Subcutaneous adipose tissue (tissue), 4 donors: Measurements from ENCODE around the gene SEMA3F. TPM values are rescaled to one million over a fixed set of nuclear protein-coding genes. Genes with fewer than 3 reads are reported as not detected.

Source experiments
- CTCF ChIP-seq: fragments of 450-650 bp; IDR thresholded peaks from one replicate; pipeline ENCODE4 v1.5.1; 2016; ENCODE audit warnings: low read depth, mild to moderate bottlenecking, control low read depth, antibody characterized with exemption, moderate library complexity
- total RNA-seq, 4 donors: library from RNA; depleted of rRNA; stranded (reverse); fragments of >200 nt; gene quantifications; one replicate each; pipeline ENCODE4 v1.1.0, GENCODE V29; 2016

SEMA3F gene
- total RNA-seq, 4 donors from 2014 or later: 4.6 to 32.8 (median 11.5) TPM

DNA sequence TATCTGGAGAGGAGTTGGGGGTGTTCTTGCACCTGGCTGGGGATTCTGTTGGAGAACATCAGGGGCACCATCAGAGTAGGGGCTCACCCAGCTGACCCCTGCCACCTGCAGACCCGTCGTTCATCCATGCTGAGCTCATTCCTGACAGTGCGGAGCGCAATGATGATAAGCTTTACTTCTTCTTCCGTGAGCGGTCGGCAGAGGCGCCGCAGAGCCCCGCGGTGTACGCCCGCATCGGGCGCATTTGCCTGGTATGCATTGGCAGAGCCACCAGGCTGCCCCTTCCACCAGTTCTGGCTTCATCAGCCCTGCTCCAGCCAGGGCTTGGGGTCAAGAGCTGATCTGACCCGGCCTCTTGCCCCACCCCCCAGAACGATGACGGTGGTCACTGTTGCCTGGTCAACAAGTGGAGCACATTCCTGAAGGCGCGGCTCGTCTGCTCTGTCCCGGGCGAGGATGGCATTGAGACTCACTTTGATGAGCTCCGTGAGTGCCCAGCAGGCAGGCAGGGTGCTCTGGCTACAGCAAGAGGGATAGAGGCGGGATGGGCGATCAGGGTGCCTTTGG lies 27.5 kb downstream of the SEMA3F start:
- no peak for TF ChIP-seq CTCF

DNA sequence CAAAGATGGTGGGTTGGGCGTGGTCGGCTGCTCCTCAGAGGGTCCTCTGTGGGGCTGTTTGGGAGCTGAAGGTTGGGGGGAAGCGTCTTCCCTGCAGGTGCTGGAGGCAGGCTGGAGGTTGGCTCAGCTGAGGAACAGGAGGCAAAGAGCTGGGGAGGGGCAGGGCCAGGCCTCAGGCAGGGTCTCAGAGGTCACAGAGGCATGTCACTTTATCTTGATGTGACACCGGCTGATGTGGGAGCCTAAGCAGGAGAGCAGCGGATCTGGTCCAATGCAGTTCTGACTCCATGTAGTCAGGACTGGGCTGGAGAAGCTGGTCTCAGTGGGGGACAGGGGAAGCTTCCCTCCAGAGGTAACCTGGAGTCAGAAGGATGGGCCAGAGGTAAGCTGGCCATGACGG lies 28.6 kb downstream of the SEMA3F start:
- TF ChIP-seq CTCF: no peak

GRCh38 chr3:50184242-50184978 lies 29.3 kb downstream of the SEMA3F start:
- no peak for TF ChIP-seq CTCF

GRCh38 chr3:50185230-50185629 lies 30.1 kb downstream of the SEMA3F start:
- TF ChIP-seq CTCF: no peak

- TF ChIP-seq CTCF: no peak
Measured at GRCh38 chr3:50186096-50186495, 31.0 kb downstream of the SEMA3F start.

- no peak for TF ChIP-seq CTCF
Measured at GRCh38 chr3:50187750-50188149, 32.6 kb downstream of the SEMA3F start.

- no peak for TF ChIP-seq CTCF
Measured at GRCh38 chr3:50189274-50189673, 34.1 kb downstream of the SEMA3F start.
